ENCODE measurements around the gene MFSD2A.
A peak's percentile ranks its signal among the peaks of the same experiment; 100 is the strongest.
"Not testable (repeated sequence)": the region's sequence is repeated elsewhere in the genome, so short reads cannot be mapped to it uniquely, and the experiment has no call there.

MFSD2A gene

GRCh38 chr1:39969531-39970270 is 14.8 kb downstream of the MFSD2A start:
- no peak for DNase-seq

GRCh38 chr1:39970274-39970673 is 15.3 kb downstream of the MFSD2A start:
- DNase-seq = no peak

DNA sequence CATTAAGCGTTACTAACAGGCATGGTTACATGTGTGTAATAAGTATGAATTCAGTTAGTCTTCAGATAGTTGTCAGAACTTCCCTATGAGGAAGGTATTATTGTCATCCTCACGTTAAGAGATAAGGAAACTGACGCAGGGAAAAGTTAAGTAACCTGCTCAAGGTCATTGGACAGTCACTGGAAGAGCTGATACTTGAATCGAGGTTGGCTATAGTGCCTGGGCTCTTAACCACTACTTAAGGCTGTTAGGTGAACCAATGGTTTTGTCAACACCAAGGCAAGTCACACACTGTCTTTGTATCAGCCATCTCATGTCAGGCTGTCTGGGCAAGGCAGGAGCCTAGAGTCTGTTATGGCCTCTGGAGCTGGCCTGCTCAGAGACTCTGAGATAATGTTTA is 16.2 kb downstream of the MFSD2A start:
- DNase-seq = no peak

GRCh38 chr1:39973503-39974135 is 18.7 kb downstream of the MFSD2A start:
- DNase-seq = peak; percentile 69

- DNase-seq = no peak
Observed at GRCh38 chr1:39976732-39977131, 21.8 kb downstream of the MFSD2A start.

- DNase-seq = no peak
Observed at GRCh38 chr1:39977202-39977601, 22.3 kb downstream of the MFSD2A start.

DNA sequence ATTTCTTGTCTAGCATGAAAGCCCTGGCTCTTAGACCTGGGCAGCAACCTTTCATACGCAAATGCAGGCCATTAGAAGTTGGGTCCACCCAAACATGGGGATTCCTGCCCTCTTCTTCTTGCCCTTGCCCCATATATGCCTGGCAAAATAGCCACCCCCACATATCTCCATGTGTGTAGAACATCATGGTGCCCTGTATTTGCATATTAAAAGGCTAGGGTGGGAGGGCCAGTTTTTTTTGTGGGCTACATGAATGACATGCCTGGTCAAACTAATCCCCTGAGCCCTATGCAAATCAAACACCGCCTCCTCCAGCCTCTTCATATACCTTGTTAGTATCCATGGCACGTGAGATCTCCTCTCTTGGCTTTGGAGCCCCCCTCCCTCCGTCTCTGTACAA is 24.7 kb downstream of the MFSD2A start:
- DNase-seq = no peak

- no peak for DNase-seq
Observed at GRCh38 chr1:39980555-39981313, 25.8 kb downstream of the MFSD2A start.

- DNase-seq = no peak
Observed at GRCh38 chr1:39981385-39981784, 26.4 kb downstream of the MFSD2A start.

- no peak for DNase-seq
Observed at GRCh38 chr1:39981945-39982344, 27.0 kb downstream of the MFSD2A start.

DNA sequence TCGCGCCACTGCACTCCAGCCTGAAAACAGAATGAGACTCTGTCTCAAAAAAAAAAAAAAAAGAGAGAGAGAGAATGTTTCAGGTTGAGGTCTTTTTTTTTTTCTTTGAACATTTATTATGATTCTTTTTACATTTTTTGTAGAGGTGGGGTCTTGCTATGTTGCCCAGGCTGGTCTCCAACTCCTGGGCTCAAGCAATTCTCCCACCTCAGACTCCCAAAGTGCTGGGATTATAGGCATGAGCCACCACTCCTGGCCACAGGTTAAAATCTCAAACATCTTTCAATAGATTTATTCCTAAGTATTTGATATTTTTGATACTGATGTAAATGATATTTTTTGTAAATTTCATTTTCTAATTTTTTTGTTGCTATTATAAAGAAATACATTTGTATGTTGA is 29.5 kb downstream of the MFSD2A start:
- not testable (repeated sequence) for DNase-seq

DNA sequence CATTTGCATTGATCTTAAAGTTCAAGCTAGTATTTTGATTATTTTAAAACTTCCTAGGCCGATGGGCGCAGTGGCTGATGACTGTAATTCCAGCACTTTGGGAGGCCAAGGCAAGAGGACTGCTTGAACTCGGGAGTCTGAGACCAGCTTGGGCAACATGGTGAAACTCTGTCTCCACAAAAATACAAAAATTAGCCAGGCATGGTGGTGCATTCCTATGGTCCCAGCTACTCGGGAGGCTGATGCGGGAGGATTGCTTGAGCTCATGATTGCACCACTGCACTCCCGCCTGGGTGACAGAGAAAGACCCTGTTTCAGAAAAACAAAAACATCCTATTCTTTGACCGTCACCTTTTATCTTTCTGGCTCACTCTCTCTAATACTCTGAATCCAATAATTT is 30.0 kb downstream of the MFSD2A start:
- no peak for DNase-seq

- no peak for DNase-seq
Observed at GRCh38 chr1:39987869-39988268, 32.9 kb downstream of the MFSD2A start.

DNA sequence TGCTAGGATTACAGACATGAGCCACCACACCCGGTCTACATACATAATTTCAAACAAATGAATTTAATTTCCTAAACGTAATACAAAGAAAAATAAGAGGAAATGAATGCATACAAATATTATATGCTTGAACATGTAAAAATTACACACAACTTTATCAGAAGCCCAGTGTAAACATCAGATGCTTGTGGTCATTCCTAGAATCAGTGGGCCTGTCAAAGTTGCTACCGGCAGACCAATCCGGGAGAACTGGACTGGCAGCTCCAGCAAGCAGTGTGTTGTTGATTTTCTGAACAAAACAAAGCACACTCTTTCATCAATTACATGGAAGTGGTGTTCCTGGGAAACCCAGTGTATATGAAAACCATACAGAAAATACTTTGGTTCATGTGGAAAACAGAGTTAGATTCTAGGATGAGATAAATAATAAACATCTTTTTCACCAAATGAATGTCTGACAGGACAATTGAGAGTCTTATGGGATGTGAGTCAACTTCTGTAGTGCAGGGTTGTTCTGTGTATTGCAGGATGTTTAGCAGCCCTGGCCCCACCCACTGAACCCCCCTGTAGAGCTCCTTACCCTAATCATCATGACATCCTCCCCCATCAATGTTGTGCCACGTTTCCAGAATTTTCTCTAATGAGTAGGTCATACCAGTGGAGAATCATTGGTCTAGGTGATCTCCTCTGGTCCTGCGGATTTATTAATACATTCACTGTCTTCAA is 33.8 kb downstream of the MFSD2A start:
- no peak for DNase-seq

DNA sequence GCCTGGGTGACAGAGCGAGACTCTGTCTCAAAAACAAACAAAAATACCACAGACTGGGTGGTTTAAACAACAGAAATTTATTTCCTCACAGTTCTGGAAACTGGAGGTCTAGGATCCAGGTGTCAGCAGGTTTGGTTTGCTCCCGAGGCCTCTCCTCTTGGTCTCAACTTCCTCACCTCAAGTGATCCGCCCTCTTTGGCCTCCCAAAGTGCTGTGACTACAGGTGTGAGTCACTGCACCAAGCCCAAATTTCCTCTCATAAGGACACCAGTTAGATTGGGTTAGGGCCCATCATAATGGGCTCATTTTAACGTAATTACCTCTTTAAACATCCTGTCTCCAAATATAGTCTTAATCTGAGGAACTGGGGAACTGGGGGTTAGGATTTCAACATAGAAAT is 35.5 kb downstream of the MFSD2A start:
- DNase-seq = no peak

GRCh38 chr1:39992234-39992633 is 37.3 kb downstream of the MFSD2A start:
- no peak for DNase-seq

DNA sequence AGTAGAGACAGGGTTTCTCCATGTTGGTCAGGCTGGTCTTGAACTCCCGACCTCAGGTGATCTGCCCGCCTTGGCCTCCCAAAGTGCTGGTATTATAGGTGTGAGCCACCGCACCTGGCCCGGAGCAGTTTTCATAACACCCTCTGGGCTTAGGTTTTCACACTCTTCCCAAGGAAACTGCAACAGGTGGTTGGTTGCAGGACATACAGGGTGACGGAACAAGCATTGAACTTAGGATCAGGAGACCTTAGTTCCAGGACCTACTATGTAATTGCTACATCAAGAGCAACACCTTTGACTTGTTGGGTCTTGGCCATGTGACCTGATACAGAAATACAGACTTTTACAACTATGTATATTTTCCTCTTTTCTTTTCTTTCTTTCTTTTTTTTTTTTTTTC is 37.9 kb downstream of the MFSD2A start:
- DNase-seq = no peak

GRCh38 chr1:39995973-39996393 is 41.0 kb downstream of the MFSD2A start:
- DNase-seq = no peak

DNA sequence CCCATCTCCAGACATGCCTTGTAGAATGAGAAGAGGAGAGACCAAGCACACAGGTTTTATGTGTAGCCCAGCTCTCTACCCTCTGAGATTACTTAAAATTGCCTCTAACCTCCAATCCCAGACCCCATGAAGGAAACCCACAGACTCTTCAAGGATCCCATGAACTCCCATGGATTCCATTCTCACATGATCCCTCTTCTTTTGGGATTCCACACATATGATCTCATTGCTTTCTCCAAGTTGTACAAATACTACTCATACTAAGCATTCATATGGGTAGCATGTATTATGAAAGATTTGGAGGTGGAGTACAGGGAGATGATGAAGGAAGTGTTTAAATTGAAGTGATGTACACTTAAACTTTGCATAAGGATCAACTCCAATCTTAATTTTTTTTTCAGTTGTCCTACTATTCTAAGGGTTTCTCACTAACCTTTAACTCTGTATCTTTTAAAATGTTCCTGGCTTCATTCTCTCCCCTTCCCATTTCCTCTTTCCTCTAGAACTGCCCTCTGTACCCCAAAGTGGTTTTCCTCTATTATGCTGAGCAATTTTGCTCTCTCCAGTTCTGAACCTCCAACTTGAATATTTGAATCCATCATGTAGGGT is 41.6 kb downstream of the MFSD2A start:
- DNase-seq = no peak

- DNase-seq = no peak
Observed at GRCh38 chr1:40001456-40001855, 46.5 kb downstream of the MFSD2A start.

- no peak for DNase-seq
Observed at GRCh38 chr1:40003156-40004093, 48.5 kb downstream of the MFSD2A start.

GRCh38 chr1:40004857-40005256 is 49.9 kb downstream of the MFSD2A start:
- DNase-seq = no peak
